ENCODE results near the gene MAEA.
A peak's percentile ranks its signal among the peaks of the same experiment; 100 is the strongest.

MAEA gene

DNA sequence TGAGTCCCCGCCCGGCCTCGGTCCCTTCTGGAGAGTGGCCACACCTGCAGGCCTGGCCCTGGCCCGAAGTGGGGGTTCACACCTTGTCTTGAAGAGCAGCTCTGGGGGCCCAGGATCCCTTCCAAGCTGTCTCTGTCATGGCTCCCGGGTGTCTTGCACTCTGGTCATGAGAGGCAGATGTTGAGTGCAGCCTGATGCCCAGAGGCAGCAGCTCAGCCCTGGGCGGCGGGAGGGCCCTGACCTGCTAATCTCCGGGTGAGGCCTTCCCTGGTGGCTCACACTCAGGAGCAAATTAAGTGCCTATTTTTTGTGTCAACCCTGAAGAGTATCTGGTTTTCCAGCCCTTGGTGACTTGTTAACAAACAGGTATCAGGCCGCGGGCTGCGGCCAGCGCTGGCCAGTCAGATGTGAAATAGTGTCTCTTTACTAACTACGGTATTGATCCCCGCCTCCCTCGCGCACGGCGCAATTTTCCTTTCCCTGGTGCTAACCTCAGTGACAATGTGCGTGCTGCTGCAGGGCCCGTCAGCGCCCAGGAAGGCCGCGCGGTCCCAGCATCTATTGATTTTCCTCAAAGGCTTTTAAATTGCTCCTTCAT is 92.4 kb downstream of the MAEA start:
- no peak overlapping the region for H3K27ac ChIP-seq
- no peak for TF ChIP-seq CTCF (IDR thresholded peaks at IDR 0.05; ENCODE audit: low read depth, low read length)
- H3K36me3 ChIP-seq: peaks cover 1% of the 10 kb centered on the region
- no peaks in the 10 kb centered on the region for H3K9me3 ChIP-seq (ENCODE audit: severe bottlenecking)
- H3K4me3 ChIP-seq (ENCODE audit: low read depth, low read length): no peak overlapping the region
- H3K27me3 ChIP-seq (ENCODE audit: insufficient read depth, low read depth, severe bottlenecking): no peaks in the 10 kb centered on the region
- DNase-seq: peak; percentile 23

GRCh38 chr4:1382776-1383727 is 93.4 kb downstream of the MAEA start:
- Histone ChIP-seq H3K9me3 (ENCODE audit: severe bottlenecking) (no peaks in the 10 kb centered on the region), H3K27ac (no peak overlapping the region), H3K36me3 (peaks cover 5% of the 10 kb centered on the region), H3K27me3 (ENCODE audit: insufficient read depth, low read depth, severe bottlenecking) (no peaks in the 10 kb centered on the region), H3K4me3 (ENCODE audit: low read depth, low read length) (no peak overlapping the region)
- TF ChIP-seq CTCF (IDR thresholded peaks at IDR 0.05; ENCODE audit: low read depth, low read length): no peak
- peak; percentile 5 for DNase-seq

GRCh38 chr4:1383728-1384591 is 94.3 kb downstream of the MAEA start:
- no peak for TF ChIP-seq CTCF (IDR thresholded peaks at IDR 0.05; ENCODE audit: low read depth, low read length)
- no peak overlapping the region for H3K4me3 ChIP-seq (ENCODE audit: low read depth, low read length)
- H3K36me3 ChIP-seq: peaks cover 12% of the 10 kb centered on the region
- H3K27ac ChIP-seq: no peak overlapping the region
- H3K27me3 ChIP-seq (ENCODE audit: insufficient read depth, low read depth, severe bottlenecking): no peaks in the 10 kb centered on the region
- DNase-seq: no peak
- H3K9me3 ChIP-seq (ENCODE audit: severe bottlenecking): peaks cover 6% of the 10 kb centered on the region

DNA sequence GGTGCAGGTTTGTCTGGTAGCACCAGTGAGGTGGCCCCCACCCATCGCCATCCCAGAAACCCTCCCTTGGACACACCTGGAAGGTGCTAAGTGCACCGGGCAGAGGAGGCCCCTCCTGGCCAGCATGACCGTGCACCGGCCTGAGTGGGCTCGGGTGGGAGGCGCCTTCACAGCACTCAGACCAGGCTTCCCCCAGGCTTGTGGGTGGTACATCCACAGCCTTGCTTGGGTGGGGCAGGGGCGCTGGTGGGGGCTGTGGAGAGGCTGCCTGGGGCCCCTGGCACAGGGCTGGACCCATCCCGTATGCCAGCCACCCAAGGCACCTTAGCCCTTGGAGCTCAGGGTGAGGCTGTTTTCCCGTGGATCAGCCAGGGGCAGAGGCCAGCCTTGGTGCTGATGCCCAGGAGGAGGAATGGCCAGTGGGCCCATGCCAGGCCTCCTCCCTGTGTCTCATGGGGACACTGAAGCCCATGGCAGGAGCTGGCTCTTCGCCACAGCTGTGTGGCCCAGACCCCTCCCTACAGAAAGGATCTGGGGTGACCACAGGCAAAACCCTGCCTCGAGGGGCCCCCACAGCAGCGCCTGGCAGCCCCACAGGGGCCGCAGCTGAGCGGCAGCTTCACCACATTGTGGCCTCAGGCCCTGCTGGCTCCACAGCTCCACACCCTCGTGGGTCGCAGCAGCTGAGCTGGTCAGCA is 95.1 kb downstream of the MAEA start:
- DNase-seq: no peak
- Histone ChIP-seq H3K27me3 (ENCODE audit: insufficient read depth, low read depth, severe bottlenecking) (no peaks in the 10 kb centered on the region), H3K36me3 (peaks cover 12% of the 10 kb centered on the region), H3K9me3 (ENCODE audit: severe bottlenecking) (peaks cover 6% of the 10 kb centered on the region), H3K27ac (no peak overlapping the region), H3K4me3 (ENCODE audit: low read depth, low read length) (no peak overlapping the region)
- TF ChIP-seq CTCF (IDR thresholded peaks at IDR 0.05; ENCODE audit: low read depth, low read length): no peak

Data from WERI-Rb-1 (cell line).